ENCODE measurements around the gene CCDC117.

CCDC117 gene

DNA sequence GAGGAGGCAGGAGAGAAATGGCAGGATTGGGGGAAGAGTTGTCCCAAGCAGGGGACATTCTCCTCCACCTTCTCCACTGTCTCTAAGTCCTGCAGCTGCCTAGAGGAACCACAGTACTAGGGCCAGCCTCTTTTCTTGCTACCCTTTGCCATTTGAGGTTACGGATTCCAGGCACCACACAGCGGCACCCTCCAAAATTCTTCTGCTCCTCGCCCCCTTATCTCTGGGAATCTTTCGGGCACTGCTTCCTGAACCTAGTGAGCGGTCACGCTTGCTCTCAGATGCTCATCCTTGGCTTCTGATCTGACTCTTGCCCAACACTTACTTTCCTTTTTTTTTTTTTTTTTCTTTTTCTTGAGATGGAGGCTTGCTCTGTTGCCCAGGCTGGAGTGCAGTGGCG lies 54.4 kb downstream of the CCDC117 start:
- H3K9me2 ChIP-seq (replicated peaks; ENCODE audit: insufficient read depth, low read length): no peaks in the 10 kb centered on the region
- H3K4me3 ChIP-seq (ENCODE audit: insufficient read depth, low read length, poor library complexity, severe bottlenecking): no peak overlapping the region
- no peak overlapping the region for H2AFZ ChIP-seq (ENCODE audit: low read depth, low read length, severe bottlenecking)
- H3K9ac ChIP-seq (ENCODE audit: low read length): no peak overlapping the region
- no peak overlapping the region for H3K27ac ChIP-seq (ENCODE audit: low read depth, low read length)
- H4K20me1 ChIP-seq (ENCODE audit: low read depth, low read length): no peaks in the 10 kb centered on the region
- no peaks in the 10 kb centered on the region for H3K36me3 ChIP-seq (ENCODE audit: low read length)
- no peaks in the 10 kb centered on the region for H3K79me2 ChIP-seq (ENCODE audit: insufficient read depth, low read length)
- no peak overlapping the region for H3K4me2 ChIP-seq (ENCODE audit: low read depth, low read length, poor library complexity, severe bottlenecking)
- TF ChIP-seq, protein P1, sequence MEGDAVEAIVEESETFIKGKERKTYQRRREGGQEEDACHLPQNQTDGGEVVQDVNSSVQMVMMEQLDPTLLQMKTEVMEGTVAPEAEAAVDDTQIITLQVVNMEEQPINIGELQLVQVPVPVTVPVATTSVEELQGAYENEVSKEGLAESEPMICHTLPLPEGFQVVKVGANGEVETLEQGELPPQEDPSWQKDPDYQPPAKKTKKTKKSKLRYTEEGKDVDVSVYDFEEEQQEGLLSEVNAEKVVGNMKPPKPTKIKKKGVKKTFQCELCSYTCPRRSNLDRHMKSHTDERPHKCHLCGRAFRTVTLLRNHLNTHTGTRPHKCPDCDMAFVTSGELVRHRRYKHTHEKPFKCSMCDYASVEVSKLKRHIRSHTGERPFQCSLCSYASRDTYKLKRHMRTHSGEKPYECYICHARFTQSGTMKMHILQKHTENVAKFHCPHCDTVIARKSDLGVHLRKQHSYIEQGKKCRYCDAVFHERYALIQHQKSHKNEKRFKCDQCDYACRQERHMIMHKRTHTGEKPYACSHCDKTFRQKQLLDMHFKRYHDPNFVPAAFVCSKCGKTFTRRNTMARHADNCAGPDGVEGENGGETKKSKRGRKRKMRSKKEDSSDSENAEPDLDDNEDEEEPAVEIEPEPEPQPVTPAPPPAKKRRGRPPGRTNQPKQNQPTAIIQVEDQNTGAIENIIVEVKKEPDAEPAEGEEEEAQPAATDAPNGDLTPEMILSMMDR (IDR thresholded peaks at IDR 0.05; ENCODE audit: insufficient read depth, low read length, poor library complexity, severe bottlenecking): no peak
- no peak for TF ChIP-seq EZH2phosphoT487 (conservative IDR thresholded peaks at IDR 0.05; ENCODE audit: low read length)
- no peaks in the 10 kb centered on the region for H3K27me3 ChIP-seq (ENCODE audit: low read length)
- no peaks in the 10 kb centered on the region for H3K9me3 ChIP-seq (ENCODE audit: insufficient read depth, low read length)
- no peaks in the 10 kb centered on the region for H3F3A ChIP-seq (ENCODE audit: insufficient read depth)

- H3F3A ChIP-seq (ENCODE audit: insufficient read depth): no peaks in the 10 kb centered on the region
- no peaks in the 10 kb centered on the region for H3K27me3 ChIP-seq (ENCODE audit: low read length)
- no peaks in the 10 kb centered on the region for H3K9me2 ChIP-seq (replicated peaks; ENCODE audit: insufficient read depth, low read length)
- no peak overlapping the region for H2AFZ ChIP-seq (ENCODE audit: low read depth, low read length, severe bottlenecking)
- H3K79me2 ChIP-seq (ENCODE audit: insufficient read depth, low read length): no peaks in the 10 kb centered on the region
- H3K36me3 ChIP-seq (ENCODE audit: low read length): no peaks in the 10 kb centered on the region
- H3K4me3 ChIP-seq (ENCODE audit: insufficient read depth, low read length, poor library complexity, severe bottlenecking): no peak overlapping the region
- H3K4me2 ChIP-seq (ENCODE audit: low read depth, low read length, poor library complexity, severe bottlenecking): no peak overlapping the region
- no peaks in the 10 kb centered on the region for H3K9me3 ChIP-seq (ENCODE audit: insufficient read depth, low read length)
- H3K27ac ChIP-seq (ENCODE audit: low read depth, low read length): no peak overlapping the region
- no peaks in the 10 kb centered on the region for H4K20me1 ChIP-seq (ENCODE audit: low read depth, low read length)
- no peak overlapping the region for H3K9ac ChIP-seq (ENCODE audit: low read length)
- TF ChIP-seq EZH2phosphoT487 (conservative IDR thresholded peaks at IDR 0.05; ENCODE audit: low read length): no peak
- TF ChIP-seq, protein P1 (IDR thresholded peaks at IDR 0.05; ENCODE audit: insufficient read depth, low read length, poor library complexity, severe bottlenecking): peak; percentile 93
These were observed 57.1 kb downstream of the CCDC117 start for GRCh38 chr22:28829358-28830181.

DNA sequence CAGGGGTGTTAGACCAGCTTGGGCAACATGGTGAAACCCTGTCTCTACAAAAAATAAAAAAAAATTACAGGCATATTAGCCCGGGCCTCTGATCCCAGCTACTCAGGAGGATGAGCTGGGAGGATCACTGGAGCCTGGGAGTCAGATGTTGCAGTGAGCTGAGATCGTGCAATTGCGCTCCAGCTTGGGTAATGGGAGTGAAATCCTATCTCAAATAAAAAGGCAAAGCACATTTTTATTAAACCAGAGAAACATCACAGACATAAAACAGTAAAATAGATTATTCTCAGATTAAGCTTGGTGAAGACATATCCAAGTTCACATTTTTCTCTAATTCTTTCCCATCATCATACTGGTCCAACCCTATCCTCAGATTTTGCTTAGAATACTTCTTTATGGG lies 57.9 kb downstream of the CCDC117 start:
- Histone ChIP-seq H3K79me2 (ENCODE audit: insufficient read depth, low read length) (no peaks in the 10 kb centered on the region), H3F3A (ENCODE audit: insufficient read depth) (no peaks in the 10 kb centered on the region), H3K4me2 (ENCODE audit: low read depth, low read length, poor library complexity, severe bottlenecking) (no peak overlapping the region), H3K36me3 (ENCODE audit: low read length) (no peaks in the 10 kb centered on the region), H4K20me1 (ENCODE audit: low read depth, low read length) (no peaks in the 10 kb centered on the region), H3K9ac (ENCODE audit: low read length) (no peak overlapping the region), H3K27me3 (ENCODE audit: low read length) (no peaks in the 10 kb centered on the region), H3K9me2 (replicated peaks; ENCODE audit: insufficient read depth, low read length) (no peaks in the 10 kb centered on the region), H2AFZ (ENCODE audit: low read depth, low read length, severe bottlenecking) (no peak overlapping the region), H3K27ac (ENCODE audit: low read depth, low read length) (no peak overlapping the region), H3K4me3 (ENCODE audit: insufficient read depth, low read length, poor library complexity, severe bottlenecking) (no peak overlapping the region), H3K9me3 (ENCODE audit: insufficient read depth, low read length) (no peaks in the 10 kb centered on the region)
- TF ChIP-seq EZH2phosphoT487 (conservative IDR thresholded peaks at IDR 0.05; ENCODE audit: low read length): no peak
- TF ChIP-seq, protein P1 (IDR thresholded peaks at IDR 0.05; ENCODE audit: insufficient read depth, low read length, poor library complexity, severe bottlenecking): no peak
